Measurements from ENCODE around the gene PSME4. TPM values are rescaled to one million over a fixed set of nuclear protein-coding genes. Genes with fewer than 3 reads are reported as not detected.
A peak's percentile ranks its signal among the peaks of the same experiment; 100 is the strongest.

PSME4 gene
- total and polyA plus RNA-seq, 11 donors: 30.8 to 110 (median 59.9) TPM

- no peaks in the 10 kb centered on the region for H3K27me3 ChIP-seq
- 86 to 94% (median 89%) methylated on average over 2 of the region's 2 CpGs for WGBS, 4 donors
- intact Hi-C loops (cut with DNase I): no loop called here
- ATAC-seq (no peak), DNase-seq (no peak)
- no peak for TF ChIP-seq CTCF (IDR thresholded peaks at IDR 0.05)
- no peak for TF ChIP-seq POLR2A (IDR thresholded peaks at IDR 0.05)
- H3K9me3 ChIP-seq: no peaks in the 10 kb centered on the region
- no peak overlapping the region for H3K4me3 ChIP-seq
- no peaks in the 10 kb centered on the region for H3K36me3 ChIP-seq
- H3K4me1 ChIP-seq: peaks cover 0 to 41% (median 26%) of the 10 kb centered on the region in 12 donors
- no peak overlapping the region for H3K27ac ChIP-seq
Measured at GRCh38 chr2:53989210-53989862, 18.5 kb upstream of the PSME4 start.

GRCh38 chr2:53987336-53987921, 16.6 kb upstream of the PSME4 start:
- Histone ChIP-seq H3K27ac (peak overlapping the region in 10 of 12 donors; percentile 22 to 83 (median 44)), H3K36me3 (peaks cover 0 to 12% (median 0%) of the 10 kb centered on the region in 9 donors), H3K4me3 (no peak overlapping the region), H3K9me3 (no peaks in the 10 kb centered on the region), H3K4me1 (peaks cover 0 to 41% (median 23%) of the 10 kb centered on the region in 12 donors), H3K27me3 (no peaks in the 10 kb centered on the region)
- 8 to 12% (median 11%) methylated on average over 1 of the region's 1 CpG for WGBS, 4 donors
- DNase-seq (no peak), ATAC-seq (peak in 3 of 4 donors; percentile 58 to 72 (median 71))
- intact Hi-C loops (cut with DNase I): no loop called here
- TF ChIP-seq CTCF (IDR thresholded peaks at IDR 0.05): no peak
- no peak for TF ChIP-seq POLR2A (IDR thresholded peaks at IDR 0.05)

- DNase-seq (no peak), ATAC-seq (no peak)
- Histone ChIP-seq H3K27ac (peak overlapping the region in 1 of 12 donors; percentile 33), H3K4me3 (no peak overlapping the region), H3K9me3 (no peaks in the 10 kb centered on the region), H3K36me3 (peaks cover 0 to 18% (median 5%) of the 10 kb centered on the region in 9 donors), H3K4me1 (peaks cover 0 to 41% (median 23%) of the 10 kb centered on the region in 12 donors), H3K27me3 (no peaks in the 10 kb centered on the region)
- intact Hi-C loops (cut with DNase I): no loop called here
- TF ChIP-seq CTCF (IDR thresholded peaks at IDR 0.05): no peak
- TF ChIP-seq POLR2A (IDR thresholded peaks at IDR 0.05): no peak
- WGBS, 4 donors: 85 to 90% (median 87%) methylated on average over 4 of the region's 4 CpGs
Measured at GRCh38 chr2:53985646-53986045, 14.9 kb upstream of the PSME4 start.

- TF ChIP-seq POLR2A (IDR thresholded peaks at IDR 0.05) (no peak), CTCF (IDR thresholded peaks at IDR 0.05) (no peak)
- no peaks in the 10 kb centered on the region for H3K27me3 ChIP-seq
- H3K36me3 ChIP-seq: peaks cover 0 to 16% (median 9%) of the 10 kb centered on the region in 9 donors
- WGBS, 4 donors: 0 to 1% (median 0%) methylated on average over 25 to 46 of the region's 46 CpGs
- peak overlapping the region; percentile 73 to 100 (median 86) for H3K4me3 ChIP-seq
- peak; percentile 32 to 58 (median 38) for ATAC-seq
- H3K27ac ChIP-seq: peak overlapping the region; percentile 91 to 99 (median 96)
- H3K4me1 ChIP-seq: peaks cover 0 to 57% (median 24%) of the 10 kb centered on the region in 12 donors
- intact Hi-C loops (cut with DNase I): loop anchor here in 1 of 10 donors (10.0 kb wide), 1 partner anchor 105 kb away; no protein-coding TSS in a partner anchor
- DNase-seq: peak; percentile 35 to 72 (median 44)
- H3K9me3 ChIP-seq: no peaks in the 10 kb centered on the region
Measured at GRCh38 chr2:53969968-53970723, 647 bp downstream of the PSME4 start.
